AG08396 (cell line): ENCODE results near the gene POTEB2.
"Not testable (repeated sequence)": the region's sequence is repeated elsewhere in the genome, so short reads cannot be mapped to it uniquely, and the experiment has no call there.

Experiments
- DNase-seq: peaks from one replicate; pipeline ENCODE4 v3.0.0; 2012; ENCODE audit warnings: low spot score, mixed read lengths

POTEB2 gene

GRCh38 chr15:20866214-20866613, at the start of gene POTEB2:
Gene POTEB2 (minus strand): TSS chr15:20866314. CDS start chr15:20866281, 33 bp downstream.
- DNase-seq: not testable (repeated sequence)

DNA sequence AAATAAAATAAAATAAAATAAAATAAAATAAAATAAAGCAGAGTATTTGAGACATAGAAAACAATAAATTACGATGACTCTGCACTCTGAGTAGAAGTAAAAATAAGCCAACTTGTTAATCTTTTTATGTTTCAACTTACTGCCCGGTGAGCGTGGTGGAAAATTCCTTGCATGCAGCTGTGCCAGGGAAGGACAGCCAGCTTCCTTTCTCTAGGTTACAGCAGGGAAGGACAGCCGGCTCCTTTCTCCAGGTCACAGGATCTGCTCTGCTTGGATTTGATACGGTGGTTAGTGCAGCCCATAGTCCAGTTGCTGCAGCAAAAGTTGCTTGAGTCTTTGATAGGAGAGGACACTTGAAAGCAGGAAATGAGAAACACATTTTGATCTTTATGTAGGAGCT, 13.8 kb upstream of the POTEB2 start:
- DNase-seq: not testable (repeated sequence)

DNA sequence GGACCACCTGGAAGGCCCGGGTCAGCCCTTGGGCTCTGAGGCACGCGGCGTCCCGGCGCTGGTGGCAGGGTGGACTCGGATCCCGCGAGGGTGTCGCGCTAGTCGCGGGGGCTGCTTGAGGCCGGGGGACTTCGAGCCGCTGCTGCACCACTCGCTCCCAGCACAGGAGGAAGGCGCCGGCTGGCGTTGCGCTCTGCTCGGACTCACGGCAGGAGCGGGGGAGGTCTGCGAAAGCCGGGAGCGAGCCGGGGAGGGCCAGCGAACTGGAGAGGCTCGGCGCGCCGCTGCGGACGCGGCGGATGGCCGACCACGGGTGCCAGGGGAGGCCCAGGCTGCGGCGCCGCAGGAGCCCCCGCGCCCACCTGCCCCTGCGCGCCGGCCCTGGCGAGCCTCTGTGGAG, 12.3 kb upstream of the POTEB2 start:
- not testable (repeated sequence) for DNase-seq

GRCh38 chr15:20877819-20878218, 11.7 kb upstream of the POTEB2 start:
- not testable (repeated sequence) for DNase-seq
